Ishikawa (cell line): Measurements from ENCODE around the gene TLE7.

Source experiments
- CEBPB ChIP-seq: IDR thresholded peaks from 2 replicates; pipeline ENCODE4 v1.6.1; 2012
- CREB1 ChIP-seq: IDR thresholded peaks from 2 replicates; pipeline ENCODE4 v1.6.1; 2012; ENCODE audit warnings: low read depth
- EGR1 ChIP-seq: IDR thresholded peaks from 2 replicates; pipeline ENCODE4 v1.6.1; 2012
- EP300 ChIP-seq: IDR thresholded peaks from 2 replicates; pipeline ENCODE4 v1.6.1; 2012; ENCODE audit warnings: borderline replicate concordance
- FOXM1 ChIP-seq: IDR thresholded peaks from 2 replicates; pipeline ENCODE4 v1.6.1; 2012; ENCODE audit warnings: low read depth, borderline replicate concordance
- MAX ChIP-seq: IDR thresholded peaks from 2 replicates; pipeline ENCODE4 v1.6.1; 2012
- NFIC ChIP-seq: IDR thresholded peaks from 2 replicates; pipeline ENCODE4 v1.6.1; 2012
- RAD21 ChIP-seq: IDR thresholded peaks from 2 replicates; pipeline ENCODE4 v1.6.1; 2012; ENCODE audit warnings: low read depth
- REST ChIP-seq: IDR thresholded peaks from 2 replicates; pipeline ENCODE4 v1.6.1; 2012; ENCODE audit warnings: low read depth, mild to moderate bottlenecking
- TAF1 ChIP-seq: IDR thresholded peaks from 2 replicates; pipeline ENCODE4 v1.6.1; 2012; ENCODE audit warnings: low read depth, mild to moderate bottlenecking
- TCF12 ChIP-seq: IDR thresholded peaks from 2 replicates; pipeline ENCODE4 v1.6.1; 2012; ENCODE audit warnings: low read depth
- TEAD4 ChIP-seq: IDR thresholded peaks from 2 replicates; pipeline ENCODE4 v1.6.1; 2012
- YY1 ChIP-seq: IDR thresholded peaks from 2 replicates; pipeline ENCODE4 v1.6.1; 2012; ENCODE audit warnings: low read depth
- ZBTB7A ChIP-seq: IDR thresholded peaks from 2 replicates; pipeline ENCODE4 v1.6.1; 2012; ENCODE audit warnings: low read depth

GRCh38 chr16:71408536-71408935, 33.3 kb downstream of the TLE7 start:
- TF ChIP-seq FOXM1 = no peak
- TF ChIP-seq MAX = no peak
- no peak for TF ChIP-seq REST
- no peak for TF ChIP-seq NFIC
- TF ChIP-seq EP300 = no peak
- TF ChIP-seq RAD21 = no peak
- TF ChIP-seq TCF12 = no peak
- no peak for TF ChIP-seq CEBPB
- no peak for TF ChIP-seq CREB1
- TF ChIP-seq TAF1 = no peak
- TF ChIP-seq EGR1 = no peak
- TF ChIP-seq YY1 = no peak
- TF ChIP-seq ZBTB7A = no peak
- TF ChIP-seq TEAD4 = no peak
